HEK293T (cell line): ENCODE data around the gene THEMIS.

Experiments used
- BHLHE40 ChIP-seq: fragments of 450-650 bp; IDR thresholded peaks from 2 replicates; pipeline ENCODE4 v1.6.1; 2016; ENCODE audit warnings: mild to moderate bottlenecking, moderate library complexity, borderline replicate concordance
- ELF4 ChIP-seq: fragments of 450-650 bp; IDR thresholded peaks from 2 replicates; pipeline ENCODE4 v1.6.1; 2017; ENCODE audit warnings: antibody characterized with exemption
- FOXA1 ChIP-seq: fragments of 450-650 bp; IDR thresholded peaks from 2 replicates; pipeline ENCODE4 v1.6.1; 2016; ENCODE audit warnings: mild to moderate bottlenecking
- FOXM1 ChIP-seq: fragments of 450-650 bp; IDR thresholded peaks from 2 replicates; pipeline ENCODE4 v1.6.1; 2017; ENCODE audit warnings: mild to moderate bottlenecking, borderline replicate concordance
- LEF1 ChIP-seq: fragments of 450-650 bp; IDR thresholded peaks from 2 replicates; pipeline ENCODE4 v1.6.1; 2017; ENCODE audit warnings: mild to moderate bottlenecking, borderline replicate concordance
- PKNOX1 ChIP-seq: fragments of 450-650 bp; IDR thresholded peaks from 2 replicates; pipeline ENCODE4 v1.6.1; 2016
- SP1 ChIP-seq: fragments of 450-650 bp; IDR thresholded peaks from 2 replicates; pipeline ENCODE4 v1.6.1; 2017

DNA sequence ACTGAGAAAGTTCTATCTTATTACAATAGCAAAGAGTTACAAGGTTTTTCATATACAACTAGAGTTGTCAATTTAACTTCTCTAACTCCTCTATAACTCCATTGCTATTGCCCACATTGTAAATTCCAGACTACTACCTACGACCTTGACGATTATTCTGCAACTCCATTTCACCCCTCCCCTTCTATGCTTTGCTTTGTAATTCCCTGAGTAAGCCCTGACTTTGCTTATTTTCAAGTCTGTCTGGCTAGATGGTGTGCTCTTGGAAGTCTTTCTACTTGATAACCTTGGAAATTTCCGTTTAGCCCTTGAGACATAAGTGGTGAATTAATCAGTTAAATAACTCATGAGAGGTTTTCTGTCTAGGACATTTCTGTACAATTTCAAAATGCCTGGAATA, 162.4 kb downstream of the THEMIS start:
- no peak for TF ChIP-seq ELF4
- no peak for TF ChIP-seq FOXM1
- TF ChIP-seq FOXA1 = no peak
- no peak for TF ChIP-seq LEF1
- TF ChIP-seq SP1 = no peak
- no peak for TF ChIP-seq PKNOX1
- TF ChIP-seq BHLHE40 = no peak
